Astrocyte of the cerebellum (primary cell): ENCODE data around the gene WNT3A.

ENCODE experiments used
- DNase-seq: peaks from one replicate; pipeline ENCODE4 v3.0.0-alpha.2; 2011; ENCODE audit warnings: low read depth
- H3K4me3 ChIP-seq: 2 replicates; pipeline ENCODE4 v1.5.1; 2011; ENCODE audit warnings: mild to moderate bottlenecking, low read depth, low read length, moderate library complexity
- in situ Hi-C: cut with HindIII; loops from 2 replicates; pipeline ENCODE4 v1.10.0; 2017; ENCODE audit warnings: low sequenced_read_pairs
- TF ChIP-seq, protein P1 (sequence below): IDR thresholded peaks from 2 replicates; pipeline ENCODE4 v1.5.1; 2012; ENCODE audit warnings: low read length, low read depth, moderate library complexity, mild to moderate bottlenecking; ENCODE audit errors: missing control alignments

WNT3A gene

GRCh38 chr1:228076796-228077430 lies 70.1 kb downstream of the WNT3A start:
- DNase-seq: no peak
- in situ Hi-C loops: no loop called here
- TF ChIP-seq, protein P1, sequence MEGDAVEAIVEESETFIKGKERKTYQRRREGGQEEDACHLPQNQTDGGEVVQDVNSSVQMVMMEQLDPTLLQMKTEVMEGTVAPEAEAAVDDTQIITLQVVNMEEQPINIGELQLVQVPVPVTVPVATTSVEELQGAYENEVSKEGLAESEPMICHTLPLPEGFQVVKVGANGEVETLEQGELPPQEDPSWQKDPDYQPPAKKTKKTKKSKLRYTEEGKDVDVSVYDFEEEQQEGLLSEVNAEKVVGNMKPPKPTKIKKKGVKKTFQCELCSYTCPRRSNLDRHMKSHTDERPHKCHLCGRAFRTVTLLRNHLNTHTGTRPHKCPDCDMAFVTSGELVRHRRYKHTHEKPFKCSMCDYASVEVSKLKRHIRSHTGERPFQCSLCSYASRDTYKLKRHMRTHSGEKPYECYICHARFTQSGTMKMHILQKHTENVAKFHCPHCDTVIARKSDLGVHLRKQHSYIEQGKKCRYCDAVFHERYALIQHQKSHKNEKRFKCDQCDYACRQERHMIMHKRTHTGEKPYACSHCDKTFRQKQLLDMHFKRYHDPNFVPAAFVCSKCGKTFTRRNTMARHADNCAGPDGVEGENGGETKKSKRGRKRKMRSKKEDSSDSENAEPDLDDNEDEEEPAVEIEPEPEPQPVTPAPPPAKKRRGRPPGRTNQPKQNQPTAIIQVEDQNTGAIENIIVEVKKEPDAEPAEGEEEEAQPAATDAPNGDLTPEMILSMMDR: no peak
- H3K4me3 ChIP-seq: no peak overlapping the region

- in situ Hi-C loops: no loop called here
- H3K4me3 ChIP-seq: no peak overlapping the region
- DNase-seq: no peak
- TF ChIP-seq, protein P1: no peak
Measured at GRCh38 chr1:228077565-228078330, 71.0 kb downstream of the WNT3A start.

GRCh38 chr1:228079013-228079412 lies 72.2 kb downstream of the WNT3A start:
- in situ Hi-C loops: no loop called here
- H3K4me3 ChIP-seq: no peak overlapping the region
- no peak for DNase-seq
- TF ChIP-seq, protein P1: no peak

GRCh38 chr1:228079601-228080263 lies 72.9 kb downstream of the WNT3A start:
- in situ Hi-C loops: no loop called here
- TF ChIP-seq, protein P1: no peak
- H3K4me3 ChIP-seq: no peak overlapping the region
- no peak for DNase-seq

DNA sequence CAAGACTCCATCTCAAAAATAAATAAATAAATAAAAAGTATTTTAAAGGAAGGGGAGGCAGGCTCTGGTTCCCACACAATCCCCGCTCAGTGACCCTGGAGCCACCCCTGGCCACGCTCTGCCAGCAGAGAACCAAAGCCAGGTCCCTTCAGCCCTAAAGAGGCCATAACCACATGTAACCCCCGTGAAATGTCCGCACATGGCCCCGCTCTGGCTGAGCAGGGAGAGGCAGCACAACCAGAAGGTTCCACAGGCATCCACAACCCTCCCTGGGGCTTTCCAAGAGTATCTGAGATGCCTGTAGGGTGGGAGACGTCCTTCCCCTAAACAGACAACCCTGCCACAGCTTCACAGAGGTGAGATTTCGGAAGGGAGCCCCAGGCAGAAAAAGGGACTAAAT lies 74.3 kb downstream of the WNT3A start:
- no peak for DNase-seq
- in situ Hi-C loops: no loop called here
- peak overlapping the region; percentile 95 for H3K4me3 ChIP-seq

GRCh38 chr1:228081578-228082213 lies 74.9 kb downstream of the WNT3A start:
- DNase-seq: no peak
- TF ChIP-seq, protein P1: no peak
- in situ Hi-C loops: no loop called here
- H3K4me3 ChIP-seq: peak overlapping the region; percentile 95

More for the DNA sequence above, 74.3 kb downstream of the WNT3A start:
- TF ChIP-seq, protein P1: no peak
